HCEC 1CT (cell line): Measurements from ENCODE around the gene DIRAS3.
A peak's percentile ranks its signal among the peaks of the same experiment; 100 is the strongest.
"Not testable (repeated sequence)": the region's sequence is repeated elsewhere in the genome, so short reads cannot be mapped to it uniquely, and the experiment has no call there.

ENCODE experiments used
- DNase-seq: peaks from one replicate; pipeline ENCODE4 v3.0.0-alpha.2; 2017

The DIRAS3 gene, protein sequence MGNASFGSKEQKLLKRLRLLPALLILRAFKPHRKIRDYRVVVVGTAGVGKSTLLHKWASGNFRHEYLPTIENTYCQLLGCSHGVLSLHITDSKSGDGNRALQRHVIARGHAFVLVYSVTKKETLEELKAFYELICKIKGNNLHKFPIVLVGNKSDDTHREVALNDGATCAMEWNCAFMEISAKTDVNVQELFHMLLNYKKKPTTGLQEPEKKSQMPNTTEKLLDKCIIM

DNA sequence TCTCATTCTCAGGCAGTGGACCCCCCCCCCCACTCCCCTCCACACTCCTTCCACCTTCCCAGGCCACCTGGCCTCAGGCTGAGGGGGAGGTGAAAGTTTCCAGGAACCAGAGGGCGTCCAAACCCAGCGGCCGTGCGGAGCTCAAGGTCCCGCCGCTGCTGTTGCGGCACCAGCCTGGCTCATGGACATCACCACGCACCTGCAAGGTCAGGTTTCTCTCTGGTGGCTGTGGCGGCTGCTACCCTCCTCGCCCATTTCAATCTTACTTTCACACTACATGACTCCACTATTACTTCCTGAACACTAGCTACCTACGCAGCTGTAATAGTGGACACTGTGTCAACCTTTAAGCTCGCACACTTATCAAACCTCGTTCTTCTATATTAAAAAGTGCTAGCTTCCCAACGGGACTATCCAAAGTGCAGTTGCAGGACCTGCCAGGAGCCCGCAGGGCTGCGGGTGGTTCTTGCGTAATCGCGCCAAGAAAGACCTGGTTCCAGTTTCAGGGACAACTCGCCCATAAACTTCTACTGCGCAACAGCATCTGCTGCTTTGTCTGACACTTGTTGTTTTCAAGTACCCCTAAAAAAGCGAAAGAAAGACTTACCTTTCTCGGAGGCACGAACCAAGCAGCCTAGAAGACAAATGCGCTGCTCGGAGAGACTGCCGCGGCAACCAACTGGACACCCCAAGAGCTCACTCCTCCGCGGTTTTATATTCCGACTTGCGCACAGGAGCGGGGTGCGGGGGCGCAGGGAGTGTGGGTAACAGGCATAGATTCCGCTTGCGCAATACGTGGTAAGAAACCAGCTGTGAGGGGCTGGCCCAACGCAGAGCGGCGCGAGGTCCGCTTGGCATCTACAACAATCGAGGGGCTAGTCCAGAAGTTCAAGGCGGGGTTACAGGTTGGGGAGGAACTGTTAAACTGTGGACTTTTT is at the start of gene DIRAS3:
Gene DIRAS3, minus strand, starts transcription at position 687 of the 938 bp plus-strand sequence. CDS start 3,330 bp downstream, outside the sequence.
- DNase-seq: peak; percentile 57

DNA sequence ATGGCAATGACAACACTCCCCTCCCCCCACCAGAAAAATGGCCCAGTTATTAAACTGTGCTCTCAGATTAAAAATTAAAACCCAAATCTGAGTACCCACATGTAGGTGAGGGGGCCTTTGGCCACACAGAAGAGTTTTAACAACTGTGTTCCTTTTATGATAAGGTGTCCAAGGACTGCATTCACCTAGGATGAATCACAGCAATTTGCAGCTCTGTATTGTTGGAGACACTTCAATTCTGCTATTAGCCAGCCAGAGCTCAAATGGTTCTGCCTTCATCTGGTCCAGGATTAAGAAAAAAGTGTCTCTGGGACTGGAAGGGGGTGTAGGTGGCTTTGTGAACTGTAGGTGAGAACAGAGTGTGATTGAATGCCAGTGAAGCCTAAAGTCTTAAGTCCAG is 43.3 kb upstream of the DIRAS3 start:
- DNase-seq: no peak

DNA sequence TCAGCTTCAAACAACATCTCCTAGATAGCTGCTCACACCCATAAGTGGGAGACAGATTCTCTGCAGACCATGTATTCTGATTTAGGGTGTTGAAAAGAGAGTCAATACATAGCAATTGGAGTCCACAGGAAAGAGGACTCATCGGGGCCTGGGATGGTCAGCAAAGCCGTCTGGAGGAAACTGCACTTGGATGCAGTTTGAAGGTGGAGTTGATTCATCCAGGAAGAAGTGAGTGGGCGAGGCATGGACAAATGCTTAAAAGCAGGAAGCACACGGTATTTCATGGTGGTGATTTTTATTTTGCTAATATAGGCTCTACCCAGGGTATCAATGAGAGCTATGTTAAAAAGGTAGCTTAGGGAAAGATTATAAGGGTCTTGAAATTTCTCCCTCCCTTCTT is 36.8 kb upstream of the DIRAS3 start:
- no peak for DNase-seq

DNA sequence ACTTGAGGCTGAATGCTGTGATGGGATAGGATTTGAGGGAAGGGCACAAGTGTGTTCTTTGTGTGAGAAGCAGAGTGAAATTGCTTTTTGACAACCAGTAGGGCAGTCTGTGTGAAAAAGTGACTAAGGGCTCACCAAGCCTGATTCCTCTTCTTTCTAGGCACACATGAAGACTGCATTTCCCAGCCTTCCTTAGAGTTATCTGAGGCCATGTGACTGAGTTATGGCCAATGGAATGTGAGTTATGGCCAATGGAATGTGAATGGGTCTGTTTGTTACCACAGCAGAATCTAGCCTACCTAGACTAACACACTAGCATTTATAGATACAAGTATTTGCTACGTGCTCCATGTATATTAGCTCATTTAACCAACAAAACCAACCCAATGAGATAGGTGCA is 35.3 kb upstream of the DIRAS3 start:
- peak; percentile 2 for DNase-seq

DNA sequence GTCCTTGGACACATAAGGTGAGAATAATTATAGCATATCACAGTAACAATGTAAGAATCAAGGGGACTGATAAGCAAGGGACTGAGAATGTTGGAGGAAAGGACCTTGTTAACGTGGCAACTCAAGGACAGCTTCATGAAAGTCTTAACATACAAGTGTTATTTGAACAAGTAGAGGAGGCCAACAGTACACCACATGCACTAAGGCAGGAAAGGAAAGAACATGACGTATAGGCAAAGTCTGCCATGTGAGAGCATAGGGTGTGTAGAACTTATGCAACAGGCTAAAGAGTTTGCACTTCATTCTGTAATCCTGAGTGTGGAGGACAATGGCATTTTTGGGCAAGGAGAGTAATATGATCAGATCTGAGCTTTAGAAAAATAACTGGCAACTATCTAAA is 33.3 kb upstream of the DIRAS3 start:
- DNase-seq: no peak

DNA sequence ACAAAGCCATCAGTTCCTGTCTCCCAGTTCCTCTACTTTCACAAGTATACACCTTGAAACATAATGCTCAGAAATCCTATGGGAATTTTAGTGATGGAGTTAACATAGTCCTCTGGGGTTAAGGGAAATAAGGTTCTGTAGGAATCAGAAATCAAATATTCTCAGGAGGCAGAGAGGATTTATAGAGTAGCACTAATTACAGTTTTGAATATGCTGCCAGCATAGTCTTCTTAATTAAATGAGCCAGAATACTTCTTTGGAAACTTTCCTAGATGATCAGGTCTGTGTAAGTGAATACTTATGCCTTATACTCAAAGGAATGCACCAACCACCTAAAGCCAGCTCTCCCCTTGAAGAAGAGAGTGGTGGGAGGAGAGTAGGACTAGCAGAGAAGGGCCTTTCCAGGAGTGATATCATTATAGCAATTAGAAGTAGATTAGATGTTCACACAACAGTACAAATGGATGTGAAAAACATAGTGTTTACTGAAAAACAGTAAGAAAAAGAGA is 31.4 kb upstream of the DIRAS3 start:
- DNase-seq: no peak

DNA sequence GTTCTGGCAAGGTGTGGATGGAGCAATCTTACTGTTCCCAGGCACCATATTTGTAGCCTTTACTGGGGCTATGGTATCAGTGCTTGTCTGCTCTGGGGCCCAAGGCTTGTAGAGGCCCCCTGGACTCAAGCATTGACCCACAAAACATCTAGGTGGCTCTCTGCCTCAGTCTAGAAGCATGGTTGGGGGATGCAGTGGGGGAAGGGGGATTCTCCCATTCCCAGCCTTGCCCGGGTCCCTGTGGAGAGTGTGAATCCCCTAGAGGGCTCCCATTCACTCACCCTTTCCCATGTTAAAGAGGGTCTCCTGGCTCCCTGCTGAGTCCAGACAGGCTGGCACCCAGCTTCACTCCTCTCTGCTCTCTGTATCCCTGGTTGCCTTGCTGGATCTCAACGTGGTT is 28.2 kb upstream of the DIRAS3 start:
- no peak for DNase-seq

DNA sequence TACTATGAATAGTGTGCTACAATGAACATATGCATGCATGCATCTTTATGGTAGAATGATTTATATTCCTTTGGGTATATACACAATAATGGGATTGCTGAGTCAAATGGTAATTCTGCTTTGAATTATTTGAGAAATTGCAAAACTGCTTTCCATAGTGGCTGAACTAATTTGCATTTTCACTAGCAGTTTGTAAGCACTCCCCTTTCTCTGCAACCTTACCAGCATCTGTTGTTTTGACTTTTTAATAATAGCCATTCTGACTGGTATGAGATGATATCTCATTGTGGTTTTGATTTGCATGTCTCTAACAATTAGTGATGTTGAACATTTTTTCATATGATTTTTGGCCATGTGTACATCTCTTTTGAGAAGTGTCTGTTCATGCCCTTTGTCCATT is 24.0 kb upstream of the DIRAS3 start:
- DNase-seq: no peak

DNA sequence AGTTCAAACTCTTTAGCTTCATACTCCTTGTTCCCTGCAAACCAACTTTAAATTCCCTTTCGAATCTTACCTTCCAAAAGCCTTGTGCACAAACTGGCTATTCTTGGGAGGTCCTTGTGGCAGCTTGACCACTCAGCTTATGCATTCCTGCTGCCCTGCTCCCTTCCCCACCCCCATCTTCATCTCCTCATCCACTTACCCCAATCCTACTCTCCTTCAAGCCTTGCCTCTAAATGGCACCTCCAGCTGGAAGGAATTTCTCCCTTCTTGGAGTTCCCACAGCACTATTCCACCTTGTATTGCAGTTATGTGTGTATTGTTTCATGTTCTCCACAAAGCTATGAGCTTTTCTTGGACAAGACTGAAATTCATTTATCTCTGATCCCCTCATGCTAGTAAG is 15.3 kb upstream of the DIRAS3 start:
- no peak for DNase-seq

DNA sequence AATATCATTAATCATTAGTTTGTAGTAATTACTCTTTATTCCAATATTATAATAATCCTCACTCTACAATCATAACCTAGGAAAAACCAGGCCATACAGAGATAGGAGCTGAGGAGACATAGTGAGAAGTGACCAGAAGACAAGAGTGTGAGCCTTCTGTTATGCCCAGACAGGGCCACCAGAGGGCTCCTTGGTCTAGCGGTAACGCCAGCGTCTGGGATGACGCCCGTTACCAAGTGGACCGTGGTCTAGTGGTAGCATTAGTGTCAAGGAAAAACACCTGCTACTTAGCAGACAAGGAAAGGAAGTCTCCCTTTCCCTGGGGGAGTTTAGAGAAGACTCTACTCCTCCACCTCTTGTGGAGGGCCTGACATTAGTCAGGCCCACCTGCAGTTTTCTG is 7.6 kb upstream of the DIRAS3 start:
- DNase-seq: not testable (repeated sequence)

DNA sequence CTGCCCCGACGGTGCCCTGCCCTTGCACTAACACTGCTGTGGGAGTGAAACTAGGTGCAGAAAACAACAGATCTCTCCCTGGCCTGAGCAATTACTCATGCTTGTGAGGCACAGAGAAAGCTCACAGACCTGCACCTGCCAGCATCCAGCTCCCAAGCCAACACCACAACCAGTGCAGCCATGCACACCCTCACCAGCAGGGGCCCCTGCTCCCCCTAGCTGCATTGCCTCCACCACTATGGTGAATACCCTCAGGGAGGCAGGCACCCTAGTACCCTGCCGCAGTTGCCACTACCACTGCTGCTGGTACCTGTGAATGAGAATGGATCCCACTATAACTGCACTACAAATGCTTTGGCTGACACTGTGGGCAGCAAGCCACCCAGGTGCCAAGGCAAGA is 7.1 kb upstream of the DIRAS3 start:
- no peak for DNase-seq

DNA sequence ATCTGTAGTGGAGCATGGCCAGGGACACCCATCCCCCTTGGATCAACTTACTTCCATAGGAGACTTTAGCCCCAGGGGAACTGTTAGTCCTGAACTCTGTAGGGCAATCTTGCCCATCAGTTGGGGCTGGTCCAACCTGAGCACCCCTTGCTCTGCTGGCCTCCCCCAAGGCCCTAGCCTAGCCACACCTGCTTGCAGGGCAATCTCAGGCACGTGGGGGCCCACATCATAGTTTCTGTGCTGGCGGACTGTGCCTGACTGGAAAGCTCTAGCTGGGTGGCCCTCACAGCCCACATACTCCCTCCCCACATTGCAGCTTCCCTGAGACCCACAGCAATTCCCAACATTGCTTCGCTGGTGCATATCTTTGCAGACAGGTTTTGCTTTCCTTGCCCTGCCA is 6.6 kb upstream of the DIRAS3 start:
- no peak for DNase-seq

DNA sequence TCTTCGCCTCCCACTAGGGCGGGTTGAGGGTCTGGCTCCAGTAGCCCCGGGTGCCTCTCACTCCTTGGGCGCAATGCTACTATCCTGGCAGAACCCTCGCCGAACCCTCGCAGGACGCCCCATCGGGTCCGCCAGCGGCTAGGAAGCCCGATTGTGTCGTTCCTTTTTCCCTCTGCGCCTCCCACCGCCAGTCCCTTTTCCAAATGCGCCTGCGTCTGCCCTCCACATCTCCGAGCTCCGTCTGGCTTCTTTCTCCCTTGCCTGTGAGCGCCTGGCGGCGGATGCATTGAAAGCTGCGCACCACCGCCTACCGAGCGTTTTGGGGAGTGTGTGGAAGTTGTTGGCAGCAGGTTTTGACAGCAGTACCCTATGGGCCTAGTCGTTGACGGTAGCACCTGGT is 1.0 kb upstream of the DIRAS3 start:
- DNase-seq: peak; percentile 50

DNA sequence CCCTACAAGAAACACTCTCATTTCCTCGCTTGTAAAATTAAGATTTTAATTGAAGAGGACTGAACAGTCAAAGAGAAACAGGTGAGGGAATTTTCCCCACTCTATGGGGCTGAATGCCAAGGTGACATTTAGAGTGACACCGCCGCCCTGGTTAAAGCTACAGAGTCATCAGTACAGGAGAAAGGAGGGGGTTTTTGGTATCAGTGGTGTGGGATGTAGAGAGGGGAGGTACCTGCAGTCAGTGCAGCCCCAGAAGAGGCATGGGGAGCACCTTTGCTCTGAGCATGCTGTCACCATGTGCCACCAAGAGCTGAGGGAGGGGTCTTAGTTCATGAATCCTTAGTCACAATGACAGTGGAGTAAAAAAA is 2.8 kb downstream of the DIRAS3 start:
- DNase-seq: no peak

DNA sequence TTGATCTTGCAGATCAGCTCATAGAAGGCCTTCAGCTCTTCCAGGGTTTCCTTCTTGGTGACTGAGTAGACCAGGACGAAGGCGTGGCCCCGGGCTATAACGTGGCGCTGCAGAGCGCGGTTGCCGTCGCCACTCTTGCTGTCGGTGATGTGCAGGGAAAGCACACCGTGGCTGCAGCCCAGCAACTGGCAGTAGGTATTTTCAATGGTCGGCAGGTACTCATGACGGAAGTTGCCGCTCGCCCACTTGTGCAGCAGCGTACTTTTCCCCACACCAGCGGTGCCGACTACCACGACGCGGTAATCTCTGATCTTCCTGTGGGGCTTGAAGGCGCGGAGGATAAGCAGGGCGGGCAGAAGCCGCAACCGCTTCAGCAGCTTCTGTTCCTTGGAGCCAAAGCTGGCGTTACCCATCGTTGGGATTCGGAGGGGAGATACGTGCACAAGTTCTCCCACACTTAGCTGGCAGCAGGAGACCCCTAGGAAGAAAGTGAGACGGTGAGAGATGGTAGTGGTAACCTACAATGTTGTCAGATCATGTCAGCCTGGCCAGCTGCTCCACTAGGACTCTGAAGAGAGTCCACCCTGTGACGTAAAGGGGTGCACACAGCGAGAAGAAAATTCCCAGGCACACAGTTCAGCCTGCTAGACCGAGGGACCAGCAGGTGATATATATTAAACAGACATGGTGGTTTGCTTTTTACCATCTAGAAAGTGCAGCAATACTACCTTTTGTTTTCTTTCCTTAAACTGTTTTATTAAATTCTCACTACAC is 3.4 kb downstream of the DIRAS3 start:
- DNase-seq: no peak

DNA sequence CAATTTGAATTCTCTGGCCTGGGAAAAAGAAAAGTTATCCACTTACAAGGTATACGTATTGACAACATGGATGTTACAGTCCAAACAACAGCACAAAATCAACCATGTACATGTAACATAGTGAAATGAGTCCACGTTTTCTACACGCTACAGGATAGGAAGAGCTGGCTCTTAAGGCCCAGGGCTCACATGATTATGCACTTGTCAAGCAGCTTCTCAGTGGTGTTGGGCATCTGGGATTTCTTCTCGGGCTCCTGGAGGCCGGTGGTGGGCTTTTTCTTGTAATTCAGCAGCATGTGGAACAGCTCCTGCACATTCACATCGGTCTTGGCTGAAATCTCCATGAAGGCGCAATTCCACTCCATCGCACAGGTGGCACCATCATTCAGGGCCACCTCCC is 4.0 kb downstream of the DIRAS3 start:
- no peak for DNase-seq

DNA sequence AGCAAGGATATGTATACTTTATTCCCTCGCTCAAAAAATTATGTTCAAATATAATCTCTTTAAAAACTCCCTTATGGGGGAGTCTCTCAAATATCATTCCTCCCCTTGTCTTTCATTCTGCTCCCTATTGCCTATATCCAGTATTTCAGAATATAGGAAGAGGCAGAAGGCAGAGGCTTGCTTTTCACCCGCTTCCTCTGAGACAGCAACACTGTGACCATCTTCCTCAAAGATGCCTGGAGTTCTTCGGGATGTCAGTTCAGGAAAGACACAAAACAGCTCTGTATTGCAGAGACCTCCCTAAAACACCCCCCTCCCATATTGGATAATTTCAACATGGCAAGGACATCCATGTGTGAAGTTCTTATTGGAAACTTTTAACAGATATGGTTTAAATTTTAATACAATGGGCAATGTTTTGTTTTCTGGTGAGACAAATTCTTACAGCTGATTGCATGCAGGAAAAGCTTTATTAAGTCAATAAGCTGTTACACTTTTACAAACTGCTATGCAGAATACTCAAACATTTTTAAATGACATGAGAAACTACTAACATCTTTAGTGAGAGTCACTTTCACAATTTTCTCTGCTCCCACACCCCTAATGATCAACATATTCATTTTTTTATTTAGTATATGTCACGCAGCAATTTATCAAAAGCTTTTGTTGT is 4.8 kb downstream of the DIRAS3 start:
- DNase-seq: no peak

DNA sequence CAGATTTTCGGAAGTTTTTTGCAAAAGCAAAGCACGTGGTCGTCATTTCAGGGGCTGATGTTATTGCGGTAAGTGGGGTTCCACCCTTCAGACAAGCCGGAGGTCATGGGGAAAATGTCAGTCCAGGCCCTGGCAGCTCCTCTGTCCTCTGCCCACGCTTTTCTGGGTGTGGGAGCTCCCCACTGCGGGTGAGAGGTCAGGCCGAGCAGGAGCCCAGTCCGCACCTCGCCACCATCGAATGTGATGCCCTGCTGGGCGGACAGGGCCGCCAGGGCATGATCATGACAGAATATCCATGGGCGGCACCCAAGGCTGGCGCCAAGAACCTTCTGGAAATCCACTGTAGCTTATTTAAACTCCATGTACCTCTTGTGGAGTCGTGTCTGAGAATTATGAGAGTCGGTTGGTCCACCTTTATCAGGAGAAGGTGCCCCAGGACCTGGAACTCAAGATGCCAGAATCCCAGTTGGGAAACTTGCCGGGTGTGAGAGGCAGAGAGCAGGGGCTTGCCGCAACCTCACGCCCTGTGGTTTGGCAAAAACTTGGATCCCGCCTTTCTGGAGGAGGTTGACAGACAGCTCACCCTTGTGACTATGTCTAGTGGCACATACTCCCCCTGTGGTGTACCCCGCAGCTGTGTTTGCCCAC is 6.9 kb downstream of the DIRAS3 start:
- no peak for DNase-seq

DNA sequence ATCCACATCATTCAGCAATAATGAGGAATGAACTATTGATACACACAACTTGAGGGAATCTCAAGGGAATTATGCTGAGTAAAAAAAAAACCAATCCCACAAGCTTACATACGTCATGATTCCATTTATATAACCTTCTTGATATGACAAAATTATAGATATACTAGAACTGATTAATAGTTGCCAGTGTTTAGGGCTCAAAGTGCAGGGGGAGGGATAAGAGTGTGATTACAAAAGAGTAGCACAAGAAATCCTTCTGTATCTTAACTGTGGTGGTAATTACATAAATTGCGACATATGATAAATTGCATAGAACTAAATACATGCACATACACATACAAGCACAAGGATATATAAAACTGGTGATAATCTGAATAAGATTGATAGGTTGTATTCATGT is 13.5 kb downstream of the DIRAS3 start:
- DNase-seq: no peak

DNA sequence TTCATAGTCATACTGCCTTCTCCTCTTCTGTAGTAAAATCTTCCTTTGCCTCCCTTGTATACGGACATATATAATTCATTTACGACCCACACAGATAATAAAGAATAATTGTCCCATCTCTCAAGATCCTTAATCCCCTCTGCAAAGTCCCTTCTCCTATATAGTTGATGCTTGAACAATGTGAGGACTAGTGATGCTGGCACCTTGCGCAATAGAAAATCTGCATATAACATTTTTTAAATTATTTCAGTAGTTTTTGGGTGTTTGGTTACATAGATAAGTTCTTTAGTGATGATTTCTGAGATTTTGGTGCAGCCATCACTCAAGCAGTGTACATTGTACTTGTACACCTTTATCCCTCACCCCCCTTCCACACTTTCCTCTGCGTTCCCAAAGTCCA is 21.0 kb downstream of the DIRAS3 start:
- DNase-seq: no peak

DNA sequence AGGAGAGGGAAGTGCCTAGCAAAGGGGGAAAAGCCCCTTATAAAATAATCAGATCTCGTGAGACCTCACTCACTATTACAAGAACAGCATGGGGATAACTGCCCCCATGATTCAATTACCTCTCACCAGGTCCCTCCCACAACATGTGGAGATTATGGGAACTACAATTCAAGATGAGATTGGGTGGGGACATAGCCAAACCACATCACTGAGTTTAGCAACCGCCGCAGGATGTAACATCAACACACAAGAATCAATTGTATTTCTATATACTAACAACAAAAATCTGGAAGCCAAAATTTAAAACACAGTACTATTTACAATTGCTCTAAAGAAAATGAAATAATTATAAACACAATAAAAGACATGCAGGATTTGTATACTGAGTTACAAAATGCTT is 21.9 kb downstream of the DIRAS3 start:
- no peak for DNase-seq

DNA sequence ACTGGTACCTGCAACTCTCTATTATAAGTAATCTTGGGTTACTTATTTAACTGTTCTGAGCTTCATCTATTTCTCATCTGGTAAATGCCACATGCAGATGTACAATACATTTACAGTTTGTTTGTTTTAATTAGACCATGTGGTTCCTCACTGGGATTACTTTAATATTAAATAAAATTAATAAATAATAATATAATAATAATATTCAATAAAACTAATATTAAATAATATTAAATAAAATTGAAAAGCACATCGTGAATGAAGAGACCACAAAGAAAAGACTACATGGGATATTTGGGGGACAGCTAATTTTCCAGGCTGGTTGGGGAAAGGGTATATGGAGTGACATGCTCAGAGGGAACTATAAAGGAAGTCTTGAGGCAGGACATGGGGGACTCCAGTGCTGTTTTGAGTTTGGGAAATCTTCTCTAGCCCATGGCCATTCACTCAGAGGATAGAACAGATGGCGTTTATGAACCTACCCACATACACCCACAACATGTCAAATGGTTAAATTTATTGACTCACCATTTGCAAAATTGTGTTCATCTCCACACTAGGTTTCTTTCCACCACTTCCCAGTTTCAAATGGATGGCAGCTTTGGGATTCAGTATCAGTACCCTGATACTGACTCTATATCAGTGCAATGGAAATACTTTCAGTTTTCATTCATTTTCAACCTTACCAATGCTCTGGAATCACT is 25.6 kb downstream of the DIRAS3 start:
- no peak for DNase-seq
